Thoracic aorta (tissue), 2 donors: ENCODE measurements around the gene NAXD. TPM values are rescaled to one million over a fixed set of nuclear protein-coding genes. Genes with fewer than 3 reads are reported as not detected.

Source experiments
- ATAC-seq: fragments of 150-250 bp; one replicate; pipeline ENCODE4 v1.8.0; 2017; ENCODE audit warnings: low read depth; ENCODE audit not compliant: insufficient number of reproducible peaks, low FRiP score
- DNase-seq: peaks from one replicate; pipeline ENCODE4 v3.0.0-alpha.2; 2020; ENCODE audit warnings: low spot score
- H3K27ac ChIP-seq, 2 donors: fragments of 200-600 bp; sonication (generic); 1 replicate in 1 of 2; 2 replicates in 1 of 2; pipeline ENCODE4 v1.5.1; 2016; ENCODE audit warnings: mild to moderate bottlenecking in 2 of 2, moderate library complexity in 2 of 2
- H3K27me3 ChIP-seq: fragments of 200-600 bp; sonication (generic); replicated peaks from 2 replicates; pipeline ENCODE4 v1.6.0; 2016; ENCODE audit warnings: mild to moderate bottlenecking; ENCODE audit not compliant: insufficient read depth
- H3K36me3 ChIP-seq: fragments of 200-600 bp; sonication (generic); one replicate; pipeline ENCODE4 v1.5.1; 2016
- H3K4me1 ChIP-seq, 2 donors: fragments of 200-600 bp; sonication (generic); 1 replicate in 1 of 2; 2 replicates in 1 of 2; pipeline versions ENCODE4 v1.5.1 to v1.6.0; 2016; ENCODE audit warnings: low read depth in 2 of 2, mild to moderate bottlenecking in 1 of 2; ENCODE audit not compliant: control insufficient read depth in 1 of 2
- H3K4me3 ChIP-seq: fragments of 200-600 bp; sonication (generic); 2 replicates; pipeline ENCODE4 v1.5.1; 2016; ENCODE audit warnings: mild to moderate bottlenecking
- H3K9me3 ChIP-seq: fragments of 200-600 bp; sonication (generic); 2 replicates; pipeline ENCODE4 v1.5.1; 2016
- total RNA-seq, 2 donors: library from RNA; depleted of rRNA; stranded (reverse); fragments of >200 nt; gene quantifications; one replicate each; pipeline versions ENCODE4 v1.1.0 to v1.2.3, GENCODE V29; 2016
- TF ChIP-seq, protein P1 (sequence below): fragments of 200-600 bp; sonication (generic); IDR thresholded peaks from one replicate; pipeline ENCODE4 v1.5.1; 2019; ENCODE audit warnings: antibody characterized with exemption

The NAXD gene
- total RNA-seq, 2 donors from 2014 or later: 24.9 to 31.4 TPM

- TF ChIP-seq, protein P1, sequence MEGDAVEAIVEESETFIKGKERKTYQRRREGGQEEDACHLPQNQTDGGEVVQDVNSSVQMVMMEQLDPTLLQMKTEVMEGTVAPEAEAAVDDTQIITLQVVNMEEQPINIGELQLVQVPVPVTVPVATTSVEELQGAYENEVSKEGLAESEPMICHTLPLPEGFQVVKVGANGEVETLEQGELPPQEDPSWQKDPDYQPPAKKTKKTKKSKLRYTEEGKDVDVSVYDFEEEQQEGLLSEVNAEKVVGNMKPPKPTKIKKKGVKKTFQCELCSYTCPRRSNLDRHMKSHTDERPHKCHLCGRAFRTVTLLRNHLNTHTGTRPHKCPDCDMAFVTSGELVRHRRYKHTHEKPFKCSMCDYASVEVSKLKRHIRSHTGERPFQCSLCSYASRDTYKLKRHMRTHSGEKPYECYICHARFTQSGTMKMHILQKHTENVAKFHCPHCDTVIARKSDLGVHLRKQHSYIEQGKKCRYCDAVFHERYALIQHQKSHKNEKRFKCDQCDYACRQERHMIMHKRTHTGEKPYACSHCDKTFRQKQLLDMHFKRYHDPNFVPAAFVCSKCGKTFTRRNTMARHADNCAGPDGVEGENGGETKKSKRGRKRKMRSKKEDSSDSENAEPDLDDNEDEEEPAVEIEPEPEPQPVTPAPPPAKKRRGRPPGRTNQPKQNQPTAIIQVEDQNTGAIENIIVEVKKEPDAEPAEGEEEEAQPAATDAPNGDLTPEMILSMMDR: no peak
- ATAC-seq (no peak), DNase-seq (no peak)
- Histone ChIP-seq H3K27ac (no peak overlapping the region), H3K4me1 (no peaks in the 10 kb centered on the region), H3K9me3 (no peaks in the 10 kb centered on the region), H3K27me3 (no peaks in the 10 kb centered on the region), H3K4me3 (no peak overlapping the region), H3K36me3 (peaks cover 25% of the 10 kb centered on the region)
Measured at GRCh38 chr13:110676595-110677587, 61.5 kb downstream of the NAXD start.

- no peak for ATAC-seq
Measured at GRCh38 chr13:110677731-110678545, 62.6 kb downstream of the NAXD start.

DNA sequence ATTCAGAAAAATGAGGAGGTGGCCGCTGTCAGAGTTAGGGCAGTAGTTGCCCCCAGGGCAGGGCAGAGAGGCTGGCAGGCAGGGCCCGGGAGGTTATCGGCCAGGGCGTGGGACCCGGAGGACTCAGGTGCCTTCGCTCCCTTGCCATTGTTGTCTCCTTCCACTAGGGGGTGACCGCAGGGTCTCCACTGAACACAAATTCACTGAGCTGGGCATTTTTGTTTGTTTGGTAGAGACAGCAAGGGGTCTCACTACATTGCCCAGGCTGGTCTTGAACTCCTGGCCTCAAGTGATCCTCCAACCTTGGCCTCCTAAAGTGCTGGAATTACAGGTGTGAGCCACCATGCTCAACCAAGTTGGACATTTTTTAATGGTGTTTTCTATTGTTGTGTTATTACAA lies 65.5 kb downstream of the NAXD start:
- no peak for ATAC-seq
- Histone ChIP-seq H3K27me3 (no peaks in the 10 kb centered on the region), H3K4me1 (no peaks in the 10 kb centered on the region), H3K27ac (no peak overlapping the region), H3K4me3 (no peak overlapping the region), H3K36me3 (peaks cover 42% of the 10 kb centered on the region), H3K9me3 (no peaks in the 10 kb centered on the region)
- DNase-seq: no peak
- TF ChIP-seq, protein P1: peak; percentile 30

More at GRCh38 chr13:110677731-110678545, 62.6 kb downstream of the NAXD start:
- Histone ChIP-seq H3K4me1 (no peaks in the 10 kb centered on the region), H3K9me3 (no peaks in the 10 kb centered on the region), H3K36me3 (peaks cover 36% of the 10 kb centered on the region), H3K27ac (no peak overlapping the region), H3K4me3 (no peak overlapping the region), H3K27me3 (no peaks in the 10 kb centered on the region)
- TF ChIP-seq, protein P1: no peak
- no peak for DNase-seq

DNA sequence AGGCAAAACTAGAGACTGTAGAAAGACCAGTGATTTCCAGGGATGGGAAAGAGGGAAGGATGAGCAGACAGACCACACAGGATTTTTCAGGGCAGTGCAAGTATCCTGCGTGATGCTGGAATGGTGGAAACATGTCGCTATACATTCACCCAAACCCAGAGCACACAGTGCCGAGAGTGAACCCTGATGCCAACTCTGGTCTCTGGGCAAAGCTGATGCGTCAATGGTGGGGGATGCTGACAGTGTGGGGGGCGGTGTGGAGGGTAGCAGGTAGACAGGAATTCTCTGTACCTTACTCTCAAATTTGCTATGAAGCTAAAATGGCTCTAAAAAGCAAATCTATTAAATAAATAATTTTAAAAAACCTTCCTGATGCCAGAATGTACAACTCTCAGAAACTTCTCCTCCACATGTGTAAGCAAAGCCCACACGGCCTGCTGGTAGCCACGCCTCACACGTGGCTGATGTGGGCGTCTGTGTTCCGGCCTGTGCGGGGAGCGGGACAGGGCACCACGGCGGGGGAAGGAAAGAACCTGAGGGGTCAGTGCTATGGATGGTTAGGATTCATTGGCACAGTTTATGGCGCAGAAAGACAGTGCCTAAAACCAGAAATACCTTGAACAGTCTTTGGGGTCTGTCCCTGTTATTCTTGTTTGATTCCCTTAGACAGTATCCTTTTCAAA lies 66.7 kb downstream of the NAXD start:
- TF ChIP-seq, protein P1: no peak
- H3K9me3 ChIP-seq: no peaks in the 10 kb centered on the region
- H3K27me3 ChIP-seq: no peaks in the 10 kb centered on the region
- H3K4me1 ChIP-seq: no peaks in the 10 kb centered on the region
- ATAC-seq (no peak), DNase-seq (no peak)
- no peak overlapping the region for H3K4me3 ChIP-seq
- no peak overlapping the region for H3K27ac ChIP-seq
- H3K36me3 ChIP-seq: peaks cover 44% of the 10 kb centered on the region
